CD4-positive, alpha-beta T cell treated with Interleukin-15 for 4 hours (primary cell): ENCODE data around the gene DENND11.
"Not testable (repeated sequence)": the region's sequence is repeated elsewhere in the genome, so short reads cannot be mapped to it uniquely, and the experiment has no call there.

Source experiments
- DNase-seq: peaks from one replicate; pipeline ENCODE4 v3.0.0-alpha.2; 2020; ENCODE audit warnings: low spot score

The DENND11 gene

GRCh38 chr7:141706239-141707064 is 4.5 kb upstream of the DENND11 start:
- no peak for DNase-seq

GRCh38 chr7:141704741-141705140 is 2.8 kb upstream of the DENND11 start:
- no peak for DNase-seq

- no peak for DNase-seq
These were observed 2.1 kb upstream of the DENND11 start for GRCh38 chr7:141704112-141704511.

GRCh38 chr7:141702892-141703291 is 926 bp upstream of the DENND11 start:
- DNase-seq, result no peak

GRCh38 chr7:141701489-141702046 is 398 bp downstream of the DENND11 start:
- peak; percentile 62 for DNase-seq

GRCh38 chr7:141700848-141701371 is 1.1 kb downstream of the DENND11 start:
- no peak for DNase-seq

- DNase-seq, result no peak
These were observed 1.6 kb downstream of the DENND11 start for GRCh38 chr7:141700296-141700847.

- no peak for DNase-seq
These were observed 2.1 kb downstream of the DENND11 start for GRCh38 chr7:141699860-141700259.

- no peak for DNase-seq
These were observed 3.5 kb downstream of the DENND11 start for GRCh38 chr7:141698247-141699015.

- no peak for DNase-seq
These were observed 4.6 kb downstream of the DENND11 start for GRCh38 chr7:141697211-141697871.

GRCh38 chr7:141696348-141696747 is 5.6 kb downstream of the DENND11 start:
- DNase-seq, result no peak

- DNase-seq, result no peak
These were observed 6.1 kb downstream of the DENND11 start for GRCh38 chr7:141695803-141696289.

GRCh38 chr7:141693082-141693481 is 8.9 kb downstream of the DENND11 start:
- no peak for DNase-seq

GRCh38 chr7:141691961-141692360 is 10.0 kb downstream of the DENND11 start:
- no peak for DNase-seq

GRCh38 chr7:141691540-141691939 is 10.4 kb downstream of the DENND11 start:
- DNase-seq, result no peak

GRCh38 chr7:141689072-141689825 is 12.7 kb downstream of the DENND11 start:
- not testable (repeated sequence) for DNase-seq

- DNase-seq, result no peak
These were observed 13.9 kb downstream of the DENND11 start for GRCh38 chr7:141688043-141688442.

- DNase-seq, result no peak
These were observed 15.3 kb downstream of the DENND11 start for GRCh38 chr7:141686670-141687069.

- DNase-seq, result no peak
These were observed 15.9 kb downstream of the DENND11 start for GRCh38 chr7:141686074-141686473.

GRCh38 chr7:141685285-141686023 is 16.5 kb downstream of the DENND11 start:
- no peak for DNase-seq
